NCI-H524 treated with DMSO at 0.1 percent for 48 hours (cell line): ENCODE data around the gene NR2F1-AS1.
"Not testable (repeated sequence)": the region's sequence is repeated elsewhere in the genome, so short reads cannot be mapped to it uniquely, and the experiment has no call there.

ENCODE experiments used
- DNase-seq: peaks from one replicate; lab custom pipeline; 2025; lab: John Stamatoyannopoulos, UW

Gene NR2F1-AS1

DNA sequence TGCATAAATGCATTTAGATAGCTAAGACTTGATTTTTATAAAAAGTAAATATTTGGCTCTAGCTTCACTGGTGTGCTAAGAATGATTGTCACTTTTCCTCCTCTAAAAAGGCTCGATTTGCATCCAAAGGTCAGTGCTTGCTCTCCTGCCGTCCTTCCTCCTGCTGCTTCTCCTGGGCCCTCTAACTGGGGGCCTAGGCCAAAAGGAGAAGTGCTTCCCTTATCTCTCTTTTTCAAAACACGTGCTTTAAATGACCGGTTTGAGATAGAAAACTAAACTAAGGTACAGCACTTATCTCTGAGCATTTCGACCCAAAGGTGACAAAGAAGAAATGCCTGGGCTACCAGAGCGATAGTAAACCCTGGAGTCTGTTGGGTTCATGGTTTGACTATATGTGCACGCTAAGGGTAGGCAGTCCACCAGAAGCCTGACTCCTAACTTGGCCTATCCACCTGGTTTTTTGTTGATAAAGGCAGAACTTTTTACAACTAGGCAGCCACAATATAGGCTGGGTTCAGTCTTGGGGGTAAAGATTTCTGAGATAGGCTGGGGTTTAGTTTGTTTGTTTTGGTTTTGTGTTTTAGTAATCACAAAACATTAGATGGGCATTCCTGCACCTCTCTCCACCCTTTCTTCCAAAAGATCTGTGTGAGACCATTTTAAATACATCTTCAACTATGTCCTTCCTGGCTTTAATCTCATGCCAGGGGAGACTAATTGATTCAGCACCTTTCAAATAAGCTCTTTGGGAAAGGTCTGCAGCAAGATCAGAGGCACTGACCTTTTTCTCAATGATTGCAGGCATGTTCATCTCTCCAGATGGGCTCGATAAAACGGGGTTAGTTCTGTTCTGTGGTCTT is 3.8 kb downstream of the NR2F1-AS1 start:
- no peak for DNase-seq

DNA sequence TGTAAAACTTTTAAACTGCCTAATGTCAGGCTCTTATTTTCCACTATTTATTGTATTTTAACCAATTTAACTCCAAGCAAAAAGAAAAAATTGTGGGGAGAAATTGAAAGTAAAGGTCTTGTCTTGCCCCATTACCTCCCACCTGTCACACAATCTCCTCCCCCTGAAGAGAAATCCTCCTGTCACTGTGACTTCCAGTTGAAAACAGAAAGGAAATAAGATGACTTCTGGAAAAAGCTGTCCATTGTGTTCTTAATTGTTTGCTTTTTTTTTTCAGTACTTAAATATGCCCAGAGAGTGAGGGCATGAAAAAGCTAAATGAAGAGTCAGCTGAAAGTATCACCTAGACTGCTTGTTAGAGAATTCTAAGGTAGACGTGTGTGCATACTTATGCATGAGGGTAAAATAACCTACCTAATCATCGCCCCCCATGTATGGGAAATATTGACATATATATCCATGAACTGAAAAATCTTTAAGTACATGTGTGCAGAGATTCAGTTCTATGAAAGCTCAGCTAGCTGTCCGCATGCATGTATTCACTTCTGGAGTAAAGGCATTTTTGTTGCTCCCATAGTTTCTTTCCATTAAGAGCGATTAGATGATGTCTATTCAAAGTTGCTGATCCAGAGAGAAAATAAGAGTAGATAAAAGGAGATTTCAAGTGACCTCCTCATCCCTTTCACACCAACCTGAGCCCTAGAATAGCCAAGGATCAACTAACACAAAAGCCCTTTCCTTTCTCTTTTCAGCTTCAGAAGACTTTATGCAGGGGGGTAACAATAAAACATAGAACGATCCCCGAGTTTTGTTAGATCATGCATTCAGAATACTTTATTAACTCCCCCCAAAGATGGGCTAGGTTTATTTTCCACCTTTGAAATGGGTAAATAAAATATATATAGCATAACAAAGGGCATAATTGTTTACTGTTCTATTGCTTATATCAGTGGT is 5.3 kb downstream of the NR2F1-AS1 start:
- no peak for DNase-seq

DNA sequence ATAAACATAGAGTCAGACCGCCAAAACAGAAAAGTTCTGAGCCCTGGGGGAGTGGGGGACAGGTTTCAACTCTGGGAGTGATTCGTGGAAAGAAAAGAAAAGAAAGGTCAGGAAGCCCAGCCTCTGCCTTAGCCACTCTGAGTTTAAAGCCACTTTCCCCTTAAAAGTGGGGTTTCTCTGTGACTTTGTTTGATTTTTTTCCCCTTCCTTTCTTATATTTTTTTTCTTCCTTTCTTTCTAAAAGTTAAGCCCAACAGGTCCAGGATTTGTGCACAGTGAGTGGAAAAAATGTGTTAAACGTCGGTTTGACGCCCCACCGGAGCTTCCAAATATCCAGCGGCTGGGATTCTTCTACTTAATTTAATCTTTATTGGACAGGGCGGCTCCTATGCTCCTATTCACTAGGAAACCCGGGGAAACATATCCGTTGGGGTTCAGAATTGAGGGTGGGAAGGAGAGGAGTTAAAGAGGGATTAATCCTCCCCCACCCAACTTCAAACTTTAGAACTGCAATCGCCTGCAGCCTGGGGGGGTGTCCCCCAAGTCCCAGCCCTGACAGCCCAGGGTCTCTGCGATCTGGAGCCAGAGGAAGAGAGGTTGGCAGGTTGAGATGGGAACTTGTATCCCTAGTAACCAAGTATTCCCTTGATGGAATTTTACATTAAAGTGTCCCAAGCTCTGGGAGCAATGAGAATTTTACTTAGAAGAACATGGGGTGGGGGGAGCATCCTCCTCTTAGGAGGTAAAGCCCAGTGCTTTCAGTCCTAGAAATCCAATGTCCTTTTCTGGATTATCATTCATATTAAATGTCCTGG is 6.3 kb downstream of the NR2F1-AS1 start:
- DNase-seq, result no peak

DNA sequence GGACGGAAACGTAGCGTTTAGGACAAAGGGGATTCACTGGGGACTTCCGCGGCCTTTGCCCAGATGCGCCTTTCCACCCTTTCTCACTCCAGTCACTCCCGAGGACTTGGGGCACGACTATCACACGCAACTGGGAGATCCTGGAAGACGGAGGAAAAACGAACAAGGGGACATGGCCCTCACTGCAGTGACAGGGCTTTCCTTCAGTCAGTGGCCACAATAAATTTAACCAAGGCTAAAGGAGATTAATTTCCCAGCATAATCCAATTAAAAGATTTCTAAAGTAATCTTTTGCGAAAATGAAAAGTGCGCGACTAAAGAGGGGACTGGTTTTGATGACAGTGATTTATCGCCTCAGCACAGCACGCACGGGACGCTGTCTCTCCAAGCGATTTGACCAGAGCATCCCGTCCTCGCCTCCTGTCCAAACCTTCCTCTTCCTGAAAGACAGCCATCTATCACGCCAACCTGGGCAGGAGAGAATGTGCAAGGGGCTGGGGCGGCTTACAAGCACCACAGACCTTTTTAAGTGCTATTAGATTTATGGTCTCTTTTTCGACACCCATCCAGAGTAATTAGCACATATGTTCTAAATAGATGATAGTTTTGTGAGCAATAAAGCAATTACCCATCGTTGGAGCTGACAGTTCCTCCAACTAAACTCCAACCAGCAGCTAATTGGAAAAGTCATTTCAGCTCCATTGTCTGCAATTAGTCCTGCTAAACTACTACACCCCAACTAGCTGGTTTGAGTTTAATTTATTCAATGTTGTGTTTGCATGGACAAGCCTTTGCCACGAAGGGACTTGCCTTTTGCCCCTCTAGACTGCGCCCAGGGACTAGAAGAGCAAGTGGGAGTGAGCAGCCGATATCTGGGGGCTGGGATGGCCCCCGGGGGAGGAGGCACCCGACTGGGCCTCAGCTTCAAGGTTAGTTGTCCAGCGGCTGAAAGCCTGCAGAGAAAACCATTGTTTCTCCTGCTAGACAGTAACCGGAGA is 7.4 kb downstream of the NR2F1-AS1 start:
- peak; percentile 38 for DNase-seq

DNA sequence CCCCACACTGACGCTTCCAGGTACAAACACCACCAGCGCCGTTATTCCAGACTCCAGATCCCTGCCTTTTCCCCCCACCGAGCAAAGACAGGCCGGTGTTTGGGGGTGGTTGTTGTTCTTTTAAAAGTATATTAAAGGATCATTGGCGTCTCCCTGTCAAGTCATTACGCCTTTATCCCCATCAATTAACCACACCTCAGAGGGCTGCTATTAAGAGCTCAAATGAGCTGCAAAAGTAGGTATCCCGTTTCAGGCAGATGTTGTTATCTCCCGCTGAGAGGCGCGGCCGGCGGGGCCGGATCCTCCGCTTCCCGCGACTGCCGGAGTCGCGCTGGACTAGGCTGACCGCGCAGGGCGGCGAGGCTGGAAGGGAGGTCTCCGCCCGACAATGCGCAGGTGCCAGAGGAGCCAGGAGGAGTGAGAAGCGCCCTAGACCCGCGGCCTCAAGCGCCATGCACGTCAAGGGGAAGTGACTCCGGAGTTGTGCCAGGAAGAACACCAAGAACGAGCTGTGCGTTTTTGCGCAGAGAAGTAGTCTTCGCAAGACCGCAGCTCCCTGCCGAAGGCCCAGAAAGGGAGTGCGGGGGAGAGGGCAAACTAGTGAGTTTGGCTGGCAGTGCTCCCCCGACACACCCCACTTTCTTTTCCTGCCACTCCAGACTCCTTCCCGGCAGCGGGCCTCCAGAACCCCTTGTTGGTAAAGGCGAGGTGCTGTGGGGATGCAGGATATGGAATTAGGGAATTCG is 8.2 kb downstream of the NR2F1-AS1 start:
- peak; percentile 31 for DNase-seq

DNA sequence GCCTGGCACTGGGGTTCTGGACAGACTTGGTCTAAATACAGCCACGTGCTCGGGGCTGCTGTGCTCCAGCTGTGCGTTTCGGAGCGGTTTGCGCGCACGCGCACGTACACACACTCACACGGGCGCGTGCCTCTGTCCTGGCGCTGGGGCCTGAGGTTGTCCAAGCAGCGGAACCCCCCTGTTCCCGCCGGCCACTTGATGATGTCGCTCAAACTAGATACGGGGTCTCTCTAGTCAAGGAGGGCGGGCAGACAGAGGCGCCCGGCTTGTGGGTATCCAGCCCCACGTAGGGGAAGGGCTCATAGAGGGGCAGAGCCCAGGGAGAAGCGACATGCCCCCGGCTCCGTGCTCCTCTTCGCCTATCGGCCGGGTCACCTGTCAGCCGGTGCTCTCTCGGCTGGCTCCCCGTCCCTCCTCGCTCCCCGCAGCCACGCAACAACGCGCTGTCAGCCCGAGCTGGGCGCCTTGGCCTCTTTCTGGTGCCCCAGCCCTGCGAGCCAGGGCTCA is 8.9 kb downstream of the NR2F1-AS1 start:
- DNase-seq, result no peak

DNA sequence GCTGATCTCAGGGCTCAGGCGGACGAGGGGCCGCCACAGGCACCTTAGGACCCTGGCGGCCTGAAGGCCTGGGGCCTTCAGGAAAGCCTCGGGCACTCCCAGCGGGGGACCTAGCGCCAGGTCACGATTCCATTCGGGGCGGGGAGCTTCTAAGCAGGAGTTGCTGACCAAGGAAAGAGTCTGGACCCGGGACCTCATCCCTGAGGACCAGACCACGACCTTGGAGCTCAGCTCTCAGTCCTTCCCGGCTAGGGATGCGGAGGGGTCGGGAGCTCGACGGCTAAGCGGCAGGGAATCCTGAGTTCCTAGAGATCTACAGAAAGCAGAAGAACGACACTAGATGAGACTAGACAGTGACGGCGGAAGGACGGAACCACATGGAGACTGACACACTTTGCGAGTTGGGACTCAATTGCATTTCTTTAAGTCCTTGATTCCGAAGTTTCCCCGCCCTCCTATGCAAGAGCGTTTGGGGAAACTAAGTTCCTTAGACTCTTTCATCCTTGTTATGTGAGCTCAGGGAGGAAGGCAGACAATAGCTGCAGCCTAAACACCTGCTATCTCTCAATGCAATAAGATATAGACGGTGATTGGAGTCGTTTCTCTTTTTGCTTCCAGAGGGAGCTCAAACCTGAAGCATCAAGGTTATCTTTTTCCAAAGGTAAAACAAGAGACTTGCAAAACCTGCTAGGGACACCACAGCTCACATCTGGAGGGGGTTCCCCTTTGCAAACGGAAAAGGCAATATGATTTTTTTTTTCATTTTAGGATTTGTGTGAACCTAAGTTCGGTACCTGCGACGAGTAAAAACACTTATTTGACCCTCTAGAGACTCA is 9.7 kb downstream of the NR2F1-AS1 start:
- no peak for DNase-seq

DNA sequence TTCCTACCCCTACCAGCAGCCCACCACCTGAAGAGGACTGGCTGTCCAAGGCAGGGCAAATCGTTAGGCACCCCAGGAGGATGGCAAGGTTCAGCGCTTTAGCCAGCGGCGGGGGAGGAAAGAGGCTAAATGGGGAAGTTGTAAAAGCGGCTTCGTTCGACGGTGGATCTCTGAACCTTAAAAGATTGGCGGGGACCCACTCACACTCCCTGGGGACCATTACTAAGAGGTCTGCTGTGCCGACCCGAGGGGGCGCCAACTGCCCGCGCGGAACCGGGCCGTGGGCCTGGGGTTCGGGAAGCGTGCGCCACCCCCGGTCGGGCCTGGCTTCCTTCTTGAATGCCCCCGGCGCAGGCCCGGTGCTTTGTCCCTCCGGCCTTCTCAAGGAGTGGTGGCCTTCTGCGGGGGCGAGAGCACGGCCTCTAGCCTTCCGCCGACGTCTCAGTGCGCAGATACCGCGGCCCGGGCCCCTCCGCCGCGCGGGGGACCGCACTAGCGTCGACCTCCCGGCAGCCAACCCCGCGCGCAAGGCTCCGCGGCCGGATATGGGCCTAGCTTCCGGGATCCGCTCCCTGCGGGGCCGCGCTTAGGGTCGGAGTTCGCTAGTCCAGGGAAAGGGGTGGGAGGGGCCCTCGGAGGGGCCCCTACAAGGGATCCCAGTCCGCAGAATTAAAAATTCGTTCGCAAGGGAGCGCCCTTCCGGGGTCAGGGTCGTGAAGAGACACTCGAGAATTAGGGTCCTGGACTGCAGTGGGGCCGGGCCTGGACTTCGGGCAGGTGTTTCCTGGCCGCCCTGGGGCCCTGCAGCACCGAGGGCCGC is 10.5 kb downstream of the NR2F1-AS1 start:
- DNase-seq, result no peak

DNA sequence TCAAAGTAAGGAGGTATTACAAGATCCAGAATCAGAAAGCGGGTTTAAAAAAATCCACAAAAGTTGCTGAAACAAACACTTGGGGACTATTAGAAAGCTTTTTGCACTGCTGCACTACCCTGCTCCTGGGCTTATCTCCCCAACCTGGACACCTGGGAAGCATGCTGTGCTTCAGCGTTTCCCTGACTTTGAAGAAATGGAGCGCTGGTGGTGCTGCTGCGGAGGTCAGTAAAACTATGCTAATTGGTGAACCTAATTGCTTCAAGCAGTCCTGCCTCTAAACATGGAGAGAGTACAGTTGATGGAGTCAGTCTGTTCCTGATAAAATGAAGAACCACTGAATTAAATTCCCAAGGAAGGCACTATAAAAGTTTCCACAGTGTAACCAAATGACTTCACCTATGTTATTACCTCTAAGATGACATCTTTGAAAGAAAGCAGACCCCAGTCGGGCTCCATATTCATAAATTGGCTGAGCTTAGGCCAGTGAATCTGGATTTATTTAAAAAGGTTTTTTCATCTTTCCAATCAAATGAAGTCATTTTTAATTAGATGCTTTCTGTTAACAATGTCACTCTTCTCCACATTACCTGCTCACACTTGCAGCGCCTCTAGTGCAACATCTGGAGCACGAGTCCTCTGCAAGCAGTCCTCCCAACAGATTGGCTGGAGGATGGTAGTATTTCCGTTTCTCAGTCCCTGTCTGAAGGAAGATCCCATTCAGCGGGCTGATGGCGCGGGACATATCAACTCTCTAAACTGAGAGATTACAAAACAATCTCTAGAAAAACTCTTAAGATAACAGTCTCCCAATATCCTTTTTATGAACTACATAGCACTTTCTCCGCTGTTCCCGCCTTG is 11.5 kb downstream of the NR2F1-AS1 start:
- DNase-seq, result no peak

DNA sequence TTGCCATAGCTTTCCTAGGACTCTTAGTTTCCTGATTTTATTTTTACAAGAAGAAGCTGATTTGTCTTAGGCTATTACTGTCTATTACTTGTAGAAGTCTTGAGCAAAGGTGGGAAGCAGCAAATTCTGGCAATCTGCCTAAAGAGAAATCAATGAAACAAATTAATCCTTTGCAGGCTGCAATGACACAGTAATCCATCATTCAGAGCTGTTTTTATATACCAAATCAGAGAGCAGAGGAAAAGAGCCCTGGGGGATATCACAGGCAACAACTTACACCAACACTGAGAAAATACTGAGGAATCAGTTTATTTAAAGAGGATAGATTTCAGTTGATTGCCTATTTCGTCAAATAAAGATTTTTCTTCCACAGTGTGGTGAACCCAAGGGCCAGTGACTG is 13.6 kb downstream of the NR2F1-AS1 start:
- DNase-seq, result no peak

DNA sequence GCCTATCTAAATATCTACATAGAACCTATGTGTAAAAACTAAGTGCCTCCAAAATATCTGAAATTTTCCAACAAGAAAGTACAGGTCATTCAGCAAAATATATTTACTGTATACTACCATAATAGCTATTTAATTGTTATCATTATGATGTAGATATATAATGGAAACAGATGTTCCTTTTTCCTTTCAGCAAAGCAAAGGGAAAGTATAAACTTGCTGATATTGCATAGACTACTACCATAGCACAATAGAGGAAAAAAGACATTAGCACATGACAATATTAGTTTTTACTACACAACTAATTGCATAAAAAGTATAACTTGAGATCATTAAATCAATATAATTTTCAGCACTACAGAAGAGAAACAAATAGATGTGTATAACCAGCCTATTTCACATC is 14.9 kb downstream of the NR2F1-AS1 start:
- DNase-seq, result no peak

DNA sequence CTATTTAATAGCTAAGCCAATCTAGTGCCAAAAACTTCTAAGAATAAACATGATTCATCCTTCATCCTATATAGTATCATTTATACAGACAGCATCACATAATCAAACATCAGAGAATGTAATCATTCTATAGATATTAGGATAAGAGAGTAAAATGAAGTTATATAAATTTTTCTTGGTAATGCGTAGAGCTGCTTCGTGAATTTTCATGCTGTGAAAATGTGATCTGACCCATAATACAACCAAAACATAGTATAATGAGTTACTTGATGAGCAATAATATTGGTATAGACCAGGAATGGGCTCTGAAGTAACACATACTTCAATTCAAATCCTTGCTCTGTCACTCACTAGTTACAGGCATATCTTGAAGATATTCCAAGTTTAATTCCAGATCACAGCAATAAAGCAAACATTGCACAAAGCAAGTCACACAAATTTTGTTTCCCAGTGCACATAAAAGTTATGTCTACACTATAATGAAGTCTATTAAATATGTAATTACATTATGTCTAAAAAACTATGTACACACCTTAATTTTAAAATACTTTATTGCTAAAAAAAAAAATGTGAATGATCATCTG is 23.9 kb downstream of the NR2F1-AS1 start:
- DNase-seq, result no peak

DNA sequence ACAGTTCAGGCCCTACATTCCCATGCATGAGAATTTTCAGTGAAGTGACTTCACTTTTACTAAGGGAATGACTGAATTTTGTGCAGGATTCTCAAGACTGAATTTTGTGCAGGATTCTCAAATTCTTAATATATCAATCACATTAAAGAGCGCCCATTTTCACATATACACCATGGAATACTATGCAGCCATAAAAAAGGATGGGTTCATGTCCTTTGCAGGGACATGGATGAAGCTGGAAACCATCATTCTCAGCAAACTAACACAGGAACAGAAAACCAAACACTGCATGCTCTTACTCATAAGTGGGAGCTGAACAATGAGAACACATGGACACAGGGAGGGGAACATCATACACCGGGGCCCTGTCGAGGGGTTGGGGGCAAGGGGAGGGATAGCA is 31.4 kb downstream of the NR2F1-AS1 start:
- DNase-seq, result not testable (repeated sequence)

DNA sequence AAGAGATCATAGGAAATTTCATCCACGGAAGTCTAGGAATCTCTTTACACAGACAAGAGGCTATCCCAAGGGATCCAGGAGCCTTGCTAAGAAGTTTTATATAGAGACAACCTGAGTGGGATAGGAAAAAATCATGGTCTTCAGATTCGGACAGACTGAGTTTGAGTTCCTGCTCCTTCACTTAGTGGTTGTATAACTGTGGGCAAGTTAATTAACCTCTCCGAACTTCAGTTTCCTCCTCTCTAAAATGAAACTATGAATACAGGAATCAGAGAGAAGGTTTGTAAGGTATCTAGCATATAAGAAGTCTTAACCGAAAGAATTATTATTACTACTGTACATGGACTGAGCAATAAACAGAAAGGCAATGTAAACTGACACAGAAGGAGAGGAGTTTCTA is 35.1 kb downstream of the NR2F1-AS1 start:
- no peak for DNase-seq

DNA sequence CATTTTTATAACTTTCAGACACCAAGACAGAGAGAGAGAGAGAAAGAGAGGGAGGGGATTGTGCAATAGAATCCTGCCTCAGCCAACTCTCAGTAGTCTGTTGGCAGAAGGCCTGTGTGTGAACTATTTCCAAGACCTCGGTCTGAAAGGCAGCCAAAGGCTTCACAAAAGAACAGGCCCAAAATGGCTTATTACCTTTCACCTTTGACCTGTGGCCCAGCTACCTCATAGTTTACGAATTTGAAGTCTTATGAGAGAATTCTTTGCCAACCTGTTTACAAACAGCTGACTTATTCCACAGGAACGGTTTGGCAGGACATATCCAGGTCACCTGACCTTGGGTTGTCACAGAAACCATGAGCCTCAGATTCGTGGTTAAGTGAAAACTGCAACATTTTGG is 48.6 kb downstream of the NR2F1-AS1 start:
- no peak for DNase-seq

DNA sequence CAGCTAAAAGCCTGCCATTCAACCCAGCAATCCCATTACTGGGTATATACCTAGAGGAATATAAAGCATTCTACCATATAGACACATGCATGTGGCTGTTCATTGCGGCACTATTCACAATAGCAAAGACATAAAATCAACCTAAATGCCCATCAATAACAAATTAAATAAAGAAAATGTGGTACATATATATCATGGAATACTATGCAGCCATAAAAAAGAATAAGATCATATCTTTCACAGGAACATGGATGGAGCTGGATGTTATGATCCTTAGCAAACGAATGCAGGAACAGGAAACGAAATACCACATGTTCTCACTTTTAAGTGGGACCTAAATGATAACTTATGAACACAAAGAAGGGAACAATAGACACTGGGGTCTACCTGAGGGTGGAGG is 59.2 kb downstream of the NR2F1-AS1 start:
- DNase-seq, result not testable (repeated sequence)

DNA sequence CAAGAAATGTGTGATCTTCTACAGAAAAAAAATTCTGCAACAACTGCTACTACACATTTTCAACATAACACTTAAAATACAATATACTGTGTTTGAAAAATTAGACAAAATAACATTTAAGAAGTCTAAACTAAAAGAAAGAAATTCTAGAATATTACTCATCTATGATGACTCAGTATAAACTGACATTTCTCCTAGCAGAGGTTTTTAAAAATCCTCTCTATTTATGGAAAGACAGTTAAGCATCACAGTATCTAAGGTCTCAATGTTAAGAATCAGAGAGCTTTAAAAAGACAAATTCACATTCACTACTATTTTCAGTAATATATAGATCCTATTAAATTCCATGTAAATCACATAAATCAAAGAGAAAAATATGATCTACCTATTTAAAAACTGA is 61.3 kb downstream of the NR2F1-AS1 start:
- DNase-seq, result no peak
